Activated naive CD8-positive, alpha-beta T cell treated with anti-CD3 and anti-CD28 coated beads, Interleukin-2, amount 10 ng/mL, durations not matched to agents 7 days and 5 days (primary cell): ENCODE data around the gene MCM7. TPM values are rescaled to one million over a fixed set of nuclear protein-coding genes. Genes with fewer than 3 reads are reported as not detected.

ENCODE experiments used
- ATAC-seq: fragments of 150-1000 bp; cut with Tn5 transposase; one replicate; pipeline ENCODE4 v1.10.0; 2021; ENCODE audit warnings: low read depth, moderate library complexity
- POLR2A ChIA-PET: fragments of 350-600 bp; sonication (Branson Sonifier 250); formaldehyde crosslinking; loops from one replicate; lab custom pipeline; 2021; ENCODE audit warnings: antibody characterized with exemption; lab: Charles Lee
- DNase-seq: peaks from one replicate; pipeline ENCODE4 v3.0.0; 2021
- H3K27ac Mint-ChIP-seq: one replicate; pipeline ENCODE4 v1.8.0; 2022; ENCODE audit warnings: mild to moderate bottlenecking, mixed read lengths
- H3K27me3 Mint-ChIP-seq: one replicate; pipeline ENCODE4 v1.8.0; 2022; ENCODE audit warnings: mild to moderate bottlenecking, moderate library complexity, mixed read lengths
- H3K36me3 Mint-ChIP-seq: one replicate; pipeline ENCODE4 v1.8.0; 2021; ENCODE audit warnings: mild to moderate bottlenecking, mixed read lengths
- H3K4me1 Mint-ChIP-seq: one replicate; pipeline ENCODE4 v1.8.0; 2021; ENCODE audit warnings: mixed read lengths
- H3K4me3 Mint-ChIP-seq: one replicate; pipeline ENCODE4 v1.8.0; 2022; ENCODE audit warnings: mild to moderate bottlenecking, moderate library complexity, mixed read lengths
- H3K9me3 Mint-ChIP-seq: one replicate; pipeline ENCODE4 v1.8.0; 2021; ENCODE audit warnings: mixed read lengths
- total RNA-seq, 2 experiments: library from RNA; stranded (reverse); gene quantifications; one replicate each; pipeline ENCODE4 v1.2.3, GENCODE V29; 2021

MCM7 gene
- total RNA-seq, 2 experiments from 2014 or later: 278 to 307 TPM

DNA sequence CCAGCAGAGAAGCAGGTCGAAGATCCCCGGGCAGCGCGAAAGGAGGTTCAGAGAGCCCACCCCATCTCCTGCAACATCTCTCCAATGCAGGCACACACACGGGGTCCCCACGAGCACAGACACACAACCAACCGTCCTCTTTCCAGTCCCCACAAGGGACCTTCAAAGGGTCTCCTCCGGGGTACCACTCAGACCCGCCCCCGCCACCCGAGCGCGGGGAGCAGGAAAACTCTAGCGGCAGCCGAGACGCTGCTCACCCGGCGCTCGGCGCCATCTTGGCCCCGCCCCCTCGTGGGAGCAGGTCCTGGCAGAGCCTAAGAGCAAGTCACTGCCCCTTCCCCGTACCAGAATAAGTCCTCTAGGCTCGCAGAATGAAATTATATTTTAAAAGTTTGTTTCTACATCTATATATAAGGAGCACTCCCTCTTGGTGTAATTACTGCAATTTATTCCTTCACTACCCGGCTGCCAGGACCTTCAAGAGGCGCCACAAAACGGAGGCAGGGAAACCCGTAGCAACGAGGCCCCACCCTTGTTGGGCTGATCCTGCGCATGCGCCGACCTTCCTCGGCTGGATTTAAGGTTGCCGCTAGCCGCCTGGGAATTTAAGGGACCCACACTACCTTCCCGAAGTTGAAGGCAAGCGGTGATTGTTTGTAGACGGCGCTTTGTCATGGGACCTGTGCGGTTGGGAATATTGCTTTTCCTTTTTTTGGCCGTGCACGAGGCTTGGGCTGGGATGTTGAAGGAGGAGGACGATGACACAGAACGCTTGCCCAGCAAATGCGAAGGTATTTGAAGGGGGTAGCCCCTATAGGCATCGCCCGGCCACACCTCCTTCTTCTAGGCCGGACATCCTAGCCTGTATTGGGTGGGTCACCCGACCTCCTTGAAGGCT is 18.1 kb upstream of the MCM7 start, which contains the start of the genes CNPY4 and TAF6:
Gene CNPY4 (plus strand): TSS at position 563 of the 898 bp plus-strand sequence. CDS start 111 bp downstream, at position 674.
Gene TAF6 (minus strand): TSS at position 287 of the 898 bp plus-strand sequence. CDS start 5,149 bp downstream, outside the sequence.
- ATAC-seq (peak; percentile 68), DNase-seq (peak; percentile 93)
- peak within 1 kb of the TSS; percentile 87 for H3K4me3 Mint-ChIP-seq
- no peaks in the 10 kb centered on the region for H3K9me3 Mint-ChIP-seq
- no peaks in the 10 kb centered on the region for H3K27me3 Mint-ChIP-seq
- peaks cover 9% of the 10 kb centered on the region for H3K36me3 Mint-ChIP-seq
- H3K27ac Mint-ChIP-seq: peak within 1 kb of the TSS; percentile 88
- POLR2A ChIA-PET: interaction anchor here (0.6 to 2.0 kb wide), 9 partner anchors 9 to 1098 kb away, joined by 3 to 28 read pairs (median 3); partner anchors contain the start of genes AP4M1, COPS6, MCM7 and TRIM4
- H3K4me1 Mint-ChIP-seq: peaks cover 16% of the 10 kb centered on the region

- Mint-ChIP-seq H3K27ac (peak overlapping the region; percentile 88), H3K9me3 (no peaks in the 10 kb centered on the region), H3K4me1 (peaks cover 14% of the 10 kb centered on the region), H3K36me3 (peaks cover 10% of the 10 kb centered on the region), H3K27me3 (no peaks in the 10 kb centered on the region), H3K4me3 (peak overlapping the region; percentile 87)
- POLR2A ChIA-PET: no interaction called here
- DNase-seq (no peak), ATAC-seq (no peak)
These were observed 17.3 kb upstream of the MCM7 start for GRCh38 chr7:100118388-100119071.

GRCh38 chr7:100115026-100115425 is 13.8 kb upstream of the MCM7 start:
- H3K9me3 Mint-ChIP-seq: no peaks in the 10 kb centered on the region
- no peak overlapping the region for H3K27ac Mint-ChIP-seq

GRCh38 chr7:100111914-100112313 is 10.7 kb upstream of the MCM7 start:
- POLR2A ChIA-PET: no interaction called here
- Mint-ChIP-seq H3K27me3 (no peaks in the 10 kb centered on the region), H3K36me3 (peaks cover 22% of the 10 kb centered on the region)

More at GRCh38 chr7:100115026-100115425, 13.8 kb upstream of the MCM7 start:
- Mint-ChIP-seq H3K36me3 (peaks cover 14% of the 10 kb centered on the region), H3K4me3 (no peak overlapping the region), H3K4me1 (peaks cover 10% of the 10 kb centered on the region), H3K27me3 (no peaks in the 10 kb centered on the region)
- POLR2A ChIA-PET: interaction anchor here (0.9 to 1.9 kb wide), 2 partner anchors 13 to 24 kb away, joined by 5 to 12 read pairs; partner anchors contain the start of genes AP4M1 and MCM7
- ATAC-seq (no peak), DNase-seq (no peak)

GRCh38 chr7:100111156-100111555 is 10.0 kb upstream of the MCM7 start:
- Mint-ChIP-seq H3K27me3 (no peaks in the 10 kb centered on the region), H3K27ac (no peak overlapping the region), H3K4me1 (peaks cover 2% of the 10 kb centered on the region), H3K36me3 (peaks cover 19% of the 10 kb centered on the region), H3K9me3 (no peaks in the 10 kb centered on the region), H3K4me3 (no peak overlapping the region)
- no peak for DNase-seq
- POLR2A ChIA-PET: no interaction called here
- no peak for ATAC-seq

More at GRCh38 chr7:100111914-100112313, 10.7 kb upstream of the MCM7 start:
- no peak overlapping the region for H3K4me3 Mint-ChIP-seq
- no peak overlapping the region for H3K27ac Mint-ChIP-seq
- DNase-seq: no peak
- ATAC-seq: no peak
- H3K4me1 Mint-ChIP-seq: peaks cover 4% of the 10 kb centered on the region
- no peaks in the 10 kb centered on the region for H3K9me3 Mint-ChIP-seq

DNA sequence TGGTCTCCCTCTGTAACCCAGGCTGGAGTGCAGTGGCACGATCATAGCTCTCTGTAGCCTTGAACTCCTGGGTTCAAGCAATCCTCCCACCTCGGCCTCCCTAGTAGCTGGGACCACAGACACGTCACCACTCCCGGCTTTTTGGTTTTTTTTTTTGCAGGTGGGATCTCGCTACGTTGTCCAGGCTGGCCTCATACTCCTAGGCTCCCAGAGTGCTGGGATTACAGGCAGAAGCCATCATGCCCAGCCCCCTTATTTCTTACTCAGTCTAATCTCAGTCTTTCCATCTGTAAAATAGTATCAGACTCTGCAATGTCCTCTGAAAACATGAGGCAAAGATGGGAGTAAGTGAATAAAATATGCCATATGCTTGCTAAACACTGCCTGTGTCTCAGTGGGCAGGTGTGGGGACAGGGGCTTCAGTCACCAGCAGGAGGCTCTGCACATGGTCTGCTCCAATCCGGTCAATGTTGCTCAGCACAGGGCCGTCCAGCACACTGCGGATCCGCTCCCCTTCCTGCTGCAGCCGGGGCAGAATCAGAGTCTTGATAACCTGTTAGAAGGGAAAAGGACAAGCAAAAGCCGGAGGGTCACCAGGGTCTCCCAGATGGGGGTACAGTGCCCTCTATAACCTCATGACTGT is 8.4 kb upstream of the MCM7 start:
- POLR2A ChIA-PET: interaction anchor here (0.6 kb wide), 1 partner anchor 258 kb away, joined by 8 read pairs; no protein-coding TSS in a partner anchor

DNA sequence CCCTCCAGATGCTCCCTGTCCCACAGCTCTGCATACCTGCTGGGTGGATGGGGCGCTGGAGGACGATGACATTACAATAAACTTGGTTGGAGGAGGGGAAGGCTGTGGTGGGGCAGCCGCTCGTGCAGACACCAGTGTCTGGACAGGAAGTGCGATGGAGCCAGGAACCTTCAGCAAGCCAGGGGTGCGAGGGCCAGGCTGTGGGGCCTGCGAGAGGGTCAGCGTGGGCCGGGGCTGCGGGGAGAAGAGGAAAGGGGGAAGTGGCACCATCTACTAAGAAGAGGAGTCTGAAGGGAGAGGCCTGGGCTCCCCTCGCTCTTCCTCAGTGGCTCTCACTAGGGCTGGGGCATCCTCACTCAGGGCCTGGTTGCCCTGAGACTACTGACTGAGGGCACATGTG is 6.7 kb upstream of the MCM7 start:
- POLR2A ChIA-PET: interaction anchor here (0.6 to 0.9 kb wide), 2 partner anchors 12 to 79 kb away, joined by 3 to 6 read pairs; partner anchors contain the start of gene CNPY4
- H3K4me1 Mint-ChIP-seq: peaks cover 1% of the 10 kb centered on the region
- H3K36me3 Mint-ChIP-seq: peaks cover 16% of the 10 kb centered on the region
- DNase-seq: no peak
- no peak for ATAC-seq
- no peaks in the 10 kb centered on the region for H3K9me3 Mint-ChIP-seq
- H3K4me3 Mint-ChIP-seq: no peak overlapping the region
- H3K27ac Mint-ChIP-seq: no peak overlapping the region
- H3K27me3 Mint-ChIP-seq: no peaks in the 10 kb centered on the region

More for the DNA sequence above, 8.4 kb upstream of the MCM7 start:
- H3K4me3 Mint-ChIP-seq: no peak overlapping the region
- ATAC-seq: no peak
- no peak overlapping the region for H3K27ac Mint-ChIP-seq
- no peak for DNase-seq
- peaks cover 18% of the 10 kb centered on the region for H3K36me3 Mint-ChIP-seq
- no peaks in the 10 kb centered on the region for H3K9me3 Mint-ChIP-seq
- H3K4me1 Mint-ChIP-seq: no peaks in the 10 kb centered on the region
- no peaks in the 10 kb centered on the region for H3K27me3 Mint-ChIP-seq

GRCh38 chr7:100107125-100107737 is 6.0 kb upstream of the MCM7 start:
- no peak for ATAC-seq
- no peaks in the 10 kb centered on the region for H3K27me3 Mint-ChIP-seq
- no peak overlapping the region for H3K4me3 Mint-ChIP-seq
- POLR2A ChIA-PET: interaction anchor here (0.9 kb wide), 1 partner anchor 12 kb away, joined by 3 read pairs; the partner anchor contains the start of gene CNPY4
- peaks cover 6% of the 10 kb centered on the region for H3K4me1 Mint-ChIP-seq
- H3K27ac Mint-ChIP-seq: no peak overlapping the region
- DNase-seq: no peak
- peaks cover 16% of the 10 kb centered on the region for H3K36me3 Mint-ChIP-seq
- no peaks in the 10 kb centered on the region for H3K9me3 Mint-ChIP-seq

DNA sequence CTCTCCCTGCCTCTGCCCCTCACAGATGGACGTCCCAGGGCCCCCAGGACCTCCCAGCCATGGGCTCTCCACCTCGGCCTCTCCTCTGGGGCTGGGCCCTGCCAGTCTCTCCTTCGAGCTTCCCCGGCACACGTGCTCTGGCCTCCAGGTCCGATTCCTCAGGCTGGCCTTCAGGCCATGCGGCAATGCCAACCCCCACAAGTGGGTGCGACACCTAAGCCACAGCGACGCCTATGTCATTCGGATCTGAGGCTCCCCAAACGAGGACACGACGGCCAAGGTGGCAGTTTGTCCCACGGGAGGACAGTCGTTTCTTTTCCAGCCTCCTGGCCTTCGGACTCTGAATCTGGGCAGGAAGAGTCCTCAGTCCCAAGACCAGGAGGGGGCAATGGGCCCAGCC is 5.4 kb upstream of the MCM7 start:
- DNase-seq (no peak), ATAC-seq (no peak)
- peaks cover 16% of the 10 kb centered on the region for H3K36me3 Mint-ChIP-seq
- H3K27ac Mint-ChIP-seq: no peak overlapping the region
- H3K4me1 Mint-ChIP-seq: peaks cover 6% of the 10 kb centered on the region
- H3K9me3 Mint-ChIP-seq: no peaks in the 10 kb centered on the region
- H3K27me3 Mint-ChIP-seq: no peaks in the 10 kb centered on the region
- no peak overlapping the region for H3K4me3 Mint-ChIP-seq
- POLR2A ChIA-PET: interaction anchor here (0.8 kb wide), 1 partner anchor 42 kb away, joined by 3 read pairs; the partner anchor contains the start of gene LAMTOR4

DNA sequence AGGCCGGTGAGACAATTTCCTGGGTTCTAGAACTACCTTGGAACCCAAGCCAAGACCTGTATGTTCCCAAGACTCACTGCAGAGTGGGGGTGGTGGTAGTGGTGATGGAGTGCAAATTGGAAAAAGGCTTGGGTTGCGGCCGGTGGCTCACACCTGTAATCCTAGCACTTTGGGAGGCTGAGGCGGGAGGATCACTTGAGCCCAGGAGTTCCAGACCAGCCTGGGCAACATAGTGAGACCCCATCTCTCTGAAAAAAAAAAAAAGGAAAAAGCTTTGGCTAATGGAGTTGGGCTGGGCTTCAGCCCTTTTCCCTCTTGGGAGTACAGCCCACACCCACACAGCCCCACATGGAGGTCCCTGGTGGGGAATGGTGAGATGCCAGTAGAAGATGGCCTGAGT is 4.3 kb upstream of the MCM7 start:
- Mint-ChIP-seq H3K9me3 (no peaks in the 10 kb centered on the region), H3K4me1 (peaks cover 6% of the 10 kb centered on the region)

DNA sequence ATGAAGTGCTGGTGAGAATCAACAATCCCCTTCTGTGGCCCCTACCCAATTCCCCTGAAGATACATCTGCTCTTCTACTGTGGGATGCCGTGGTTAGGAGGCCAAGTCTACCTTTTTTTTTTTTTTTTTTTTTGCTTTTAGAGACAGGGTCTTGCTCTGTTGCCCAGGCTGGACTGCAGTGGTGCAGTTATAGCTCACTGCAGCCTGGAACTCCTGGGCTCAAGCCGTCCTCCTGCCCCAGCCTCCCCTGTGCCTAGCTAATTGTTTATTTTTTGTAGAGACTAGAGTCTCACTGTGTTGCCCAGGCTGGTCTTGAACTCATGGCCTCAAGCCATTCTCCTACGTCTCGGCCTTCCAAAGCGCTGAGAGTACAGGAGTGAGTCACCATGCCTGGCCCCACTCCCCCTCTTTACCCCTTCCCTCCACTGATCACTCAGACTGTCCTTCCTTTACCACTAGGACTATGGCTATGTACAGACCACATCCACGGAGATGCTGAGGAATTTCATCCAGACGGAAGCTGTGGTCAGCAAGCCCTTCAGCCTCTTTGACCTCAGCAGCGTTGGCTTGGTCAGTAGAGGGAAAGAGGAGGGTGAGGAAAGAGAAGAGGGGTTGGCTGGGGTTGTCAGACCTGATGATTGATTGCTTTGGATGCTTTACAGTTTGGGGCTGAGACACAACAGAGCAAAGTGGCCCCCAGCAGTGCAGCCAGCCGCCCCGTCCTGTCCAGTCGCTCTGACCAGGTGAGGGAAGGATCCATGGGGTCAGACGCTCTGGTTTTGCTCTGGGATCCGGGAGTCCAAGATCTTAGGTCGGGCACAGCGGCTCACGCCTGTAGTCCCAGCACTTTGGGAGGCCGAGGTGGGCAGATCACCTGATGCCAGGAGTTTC is 2.0 kb upstream of the MCM7 start:
- H3K9me3 Mint-ChIP-seq: no peaks in the 10 kb centered on the region
- H3K27me3 Mint-ChIP-seq: no peaks in the 10 kb centered on the region
- POLR2A ChIA-PET: interaction anchor here (0.7 to 5.1 kb wide), 6 partner anchors 10 to 119 kb away, joined by 3 to 89 read pairs (median 20); partner anchors contain the start of genes CNPY4, COPS6 and MBLAC1
- ATAC-seq: no peak
- peaks cover 26% of the 10 kb centered on the region for H3K4me1 Mint-ChIP-seq
- peaks cover 22% of the 10 kb centered on the region for H3K36me3 Mint-ChIP-seq
- H3K4me3 Mint-ChIP-seq: peak overlapping the region; percentile 93
- peak overlapping the region; percentile 11 for H3K27ac Mint-ChIP-seq
- DNase-seq: no peak

More for the DNA sequence above, 4.3 kb upstream of the MCM7 start:
- POLR2A ChIA-PET: no interaction called here
- Mint-ChIP-seq H3K4me3 (no peak overlapping the region), H3K36me3 (peaks cover 11% of the 10 kb centered on the region), H3K27me3 (no peaks in the 10 kb centered on the region), H3K27ac (no peak overlapping the region)
- DNase-seq (no peak), ATAC-seq (no peak)
